HG03064 (cell line): ENCODE measurements around the gene ATOH8.

Experiments
- ATAC-seq: cut with Tn5 transposase; IDR thresholded peaks from one replicate; pipeline ENCODE4 v1.9.1; 2021; ENCODE audit warnings: low read depth; ENCODE audit not compliant: unreplicated experiment

The ATOH8 gene

DNA sequence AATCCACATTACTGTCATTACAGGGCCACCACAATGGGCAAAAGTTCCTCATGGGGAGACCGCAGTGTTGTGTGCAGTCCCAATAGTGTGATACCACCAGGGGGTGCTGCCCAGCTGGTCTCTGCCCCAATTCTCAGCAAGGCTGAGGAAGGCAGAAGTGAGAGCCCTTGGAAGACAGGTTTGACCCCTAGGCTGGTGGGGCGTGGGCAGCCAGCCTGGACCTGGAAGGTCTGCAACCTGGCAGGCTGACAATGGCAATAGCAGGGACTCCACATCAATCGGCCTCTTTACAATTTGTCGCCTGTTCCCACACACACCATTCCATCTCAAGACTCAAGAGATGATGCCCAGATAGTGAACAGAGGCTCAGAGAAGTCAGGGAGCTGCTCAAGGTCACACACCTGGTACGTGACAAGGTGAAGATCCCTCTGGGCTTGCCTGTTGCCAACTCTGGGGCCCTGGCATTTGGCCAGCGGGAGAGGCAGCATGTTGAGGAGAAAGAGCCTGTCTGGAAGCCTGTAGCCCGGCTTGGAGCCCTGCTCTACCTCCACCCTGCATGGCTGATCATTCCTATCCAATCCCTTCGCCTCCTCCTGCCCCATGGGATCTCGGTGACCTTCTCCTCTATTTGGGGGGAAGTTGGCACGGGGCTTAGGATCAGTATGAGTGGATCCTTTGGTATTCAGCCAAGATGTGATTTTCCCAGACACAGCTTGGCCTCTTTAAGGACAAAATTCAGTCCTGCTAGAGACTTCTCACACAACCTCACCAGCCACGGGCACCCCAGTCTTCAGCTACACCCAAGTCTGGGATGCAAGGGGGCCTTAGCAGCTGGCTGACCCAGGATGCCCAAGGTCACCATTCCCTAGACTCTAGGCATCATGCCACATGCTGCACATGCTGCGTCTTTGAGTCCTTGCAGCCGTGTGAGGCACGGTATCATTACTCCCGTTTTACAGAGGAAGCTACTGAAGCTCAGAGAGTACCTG is 2.9 kb upstream of the ATOH8 start:
- no peak for ATAC-seq

DNA sequence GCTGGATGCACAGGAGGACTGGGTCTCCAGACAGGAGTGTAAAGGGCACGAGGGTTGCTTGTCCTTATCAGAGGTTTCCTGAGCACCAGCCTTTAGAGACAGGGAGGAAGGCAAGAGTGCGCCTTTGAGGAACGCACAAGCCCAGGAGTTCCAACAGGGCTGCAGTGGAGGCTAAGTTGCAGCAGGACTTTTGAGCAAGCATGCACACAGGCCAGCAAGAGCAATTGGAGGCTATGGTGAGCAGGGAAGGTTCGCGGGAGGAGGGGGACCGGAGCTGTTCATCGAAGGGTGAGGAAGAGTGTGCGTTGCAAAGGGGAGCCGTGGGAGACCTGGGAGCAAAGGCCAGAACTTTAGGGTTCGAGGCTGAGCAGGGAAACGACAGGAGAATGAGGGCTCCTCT is 2.2 kb upstream of the ATOH8 start:
- no peak for ATAC-seq

DNA sequence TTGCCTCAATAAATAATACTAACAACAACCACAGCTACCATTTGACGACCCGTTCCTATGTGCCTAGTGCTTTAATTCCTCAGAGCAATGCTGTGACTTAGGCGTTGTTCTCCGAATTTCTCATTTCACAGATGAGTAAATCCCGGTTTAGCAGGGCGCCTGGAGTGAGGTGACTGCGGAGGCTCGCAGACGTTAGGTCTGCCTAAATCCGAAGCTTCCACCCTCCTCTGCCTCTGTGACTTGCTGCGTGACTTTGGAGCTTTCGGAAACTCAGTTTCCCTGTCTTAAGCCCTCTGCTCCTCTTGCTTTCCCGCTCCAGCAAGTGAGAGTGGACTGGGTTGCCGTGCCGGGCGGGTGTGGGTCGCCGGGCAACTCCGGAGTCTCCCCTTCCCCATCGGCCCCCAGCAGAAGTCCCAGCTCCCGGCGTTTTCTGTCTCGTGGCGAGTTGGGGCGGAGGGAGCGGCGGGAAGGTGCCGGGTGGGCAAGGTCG is 711 bp upstream of the ATOH8 start:
- ATAC-seq = no peak

DNA sequence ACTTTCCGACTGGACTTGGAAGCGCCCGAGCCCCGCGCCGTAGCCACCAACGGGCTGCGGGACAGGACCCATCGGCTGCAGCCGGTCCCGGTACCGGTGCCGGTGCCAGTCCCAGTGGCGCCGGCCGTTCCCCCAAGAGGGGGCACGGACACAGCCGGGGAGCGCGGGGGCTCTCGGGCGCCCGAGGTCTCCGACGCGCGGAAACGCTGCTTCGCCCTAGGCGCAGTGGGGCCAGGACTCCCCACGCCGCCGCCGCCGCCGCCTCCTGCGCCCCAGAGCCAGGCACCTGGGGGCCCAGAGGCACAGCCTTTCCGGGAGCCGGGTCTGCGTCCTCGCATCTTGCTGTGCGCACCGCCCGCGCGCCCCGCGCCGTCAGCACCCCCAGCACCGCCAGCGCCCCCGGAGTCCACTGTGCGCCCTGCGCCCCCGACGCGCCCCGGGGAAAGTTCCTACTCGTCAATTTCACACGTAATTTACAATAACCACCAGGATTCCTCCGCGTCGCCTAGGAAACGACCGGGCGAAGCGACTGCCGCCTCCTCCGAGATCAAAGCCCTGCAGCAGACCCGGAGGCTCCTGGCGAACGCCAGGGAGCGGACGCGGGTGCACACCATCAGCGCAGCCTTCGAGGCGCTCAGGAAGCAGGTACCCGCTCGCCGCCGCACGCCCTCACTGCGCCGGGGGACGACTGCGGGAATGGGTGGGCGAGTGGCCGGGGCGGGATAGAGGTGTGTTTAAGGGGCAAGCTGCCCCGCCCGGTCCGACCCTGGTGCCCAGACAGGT is 713 bp downstream of the ATOH8 start:
- ATAC-seq = no peak

DNA sequence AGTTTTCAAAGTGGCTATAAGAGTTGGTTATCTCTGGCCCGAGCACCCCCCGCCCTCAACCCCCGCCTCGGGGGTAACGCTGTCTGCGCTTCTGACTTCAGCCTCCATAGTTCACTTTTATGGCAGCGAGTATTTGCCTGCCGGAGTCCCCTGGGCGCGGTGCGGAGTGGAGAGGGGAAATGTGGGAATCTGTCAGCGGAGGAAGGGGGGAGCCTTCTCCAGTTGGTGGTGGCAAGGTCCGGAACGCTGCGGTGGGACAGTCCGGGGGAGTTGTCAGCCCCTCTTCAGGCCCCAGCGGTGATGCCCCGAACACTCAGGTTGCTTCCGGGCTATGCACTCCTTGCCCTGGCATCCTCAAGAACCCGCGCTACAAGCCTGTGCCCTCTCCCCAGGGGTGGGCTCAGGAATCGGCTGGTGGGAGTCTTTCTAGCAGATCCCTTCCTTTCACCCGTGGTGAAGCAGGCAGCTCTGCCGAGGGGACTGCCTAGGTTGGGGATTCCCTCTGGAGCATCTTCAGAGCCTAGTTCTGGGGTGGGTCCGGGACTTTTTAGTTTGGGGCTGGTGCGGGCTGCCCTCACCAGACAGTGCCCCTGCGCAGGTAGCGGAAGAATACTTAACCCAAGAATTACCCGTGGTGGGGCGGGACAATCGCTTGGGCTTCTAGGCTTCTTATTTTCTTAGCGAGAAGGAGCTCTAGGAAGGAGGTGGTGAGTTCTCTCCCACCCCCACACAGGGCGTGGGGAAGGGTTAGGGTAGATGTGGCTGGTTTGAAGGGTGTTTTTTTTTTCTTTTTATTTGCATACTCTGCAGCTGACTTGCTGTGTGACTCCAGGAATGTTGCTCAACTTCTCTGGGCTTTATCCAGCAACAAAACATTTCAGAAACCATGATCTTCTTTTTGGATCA is 1.6 kb downstream of the ATOH8 start:
- no peak for ATAC-seq

DNA sequence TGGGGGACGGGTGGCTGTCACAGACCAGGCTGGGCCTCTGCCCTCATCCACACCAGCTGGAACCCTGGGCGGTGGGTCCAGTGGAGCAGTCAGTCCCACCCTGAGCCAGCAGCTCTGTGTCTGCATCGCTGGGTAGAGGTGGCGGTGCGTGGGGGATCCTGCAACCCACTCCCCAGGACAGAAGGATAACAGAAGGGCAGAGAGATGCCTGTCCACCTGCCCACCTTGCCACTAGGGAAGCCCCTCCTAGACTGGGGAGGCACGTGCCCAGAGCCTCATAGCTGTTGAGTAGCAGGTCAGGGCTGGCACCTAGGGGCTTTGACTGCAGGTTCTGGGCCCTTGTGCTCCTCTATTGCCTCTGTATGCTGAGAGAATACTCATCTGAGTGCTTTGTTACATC is 2.4 kb downstream of the ATOH8 start:
- ATAC-seq = no peak

DNA sequence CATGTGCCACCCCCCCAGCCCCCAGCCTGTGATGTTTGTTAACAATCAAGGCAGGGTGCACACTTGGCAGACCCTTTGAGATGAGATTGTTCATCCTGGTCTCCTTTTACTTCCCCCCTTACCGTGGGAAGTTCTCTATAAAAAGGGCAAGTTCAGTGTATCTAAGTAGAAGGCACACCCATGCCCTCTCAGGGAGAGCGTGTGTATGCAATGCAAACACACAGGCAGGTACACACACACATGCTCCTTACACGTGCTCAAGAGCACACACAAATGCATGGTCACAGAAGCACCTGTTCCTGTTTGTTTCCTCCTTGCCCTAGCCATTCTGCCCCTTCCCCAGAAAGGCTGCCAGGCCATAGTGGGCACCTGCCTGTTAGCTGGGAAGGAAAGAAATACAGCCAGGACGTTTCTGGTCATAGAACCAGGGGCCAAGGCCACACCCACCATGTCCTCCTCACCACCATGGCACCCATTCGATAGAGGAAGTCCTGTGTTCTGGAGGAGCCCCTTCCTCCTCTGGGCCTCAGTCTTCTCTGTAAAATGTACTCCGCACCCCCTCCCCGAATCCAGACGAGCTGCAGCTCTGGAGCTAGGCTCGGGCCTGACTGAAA is 3.1 kb downstream of the ATOH8 start:
- ATAC-seq = no peak

DNA sequence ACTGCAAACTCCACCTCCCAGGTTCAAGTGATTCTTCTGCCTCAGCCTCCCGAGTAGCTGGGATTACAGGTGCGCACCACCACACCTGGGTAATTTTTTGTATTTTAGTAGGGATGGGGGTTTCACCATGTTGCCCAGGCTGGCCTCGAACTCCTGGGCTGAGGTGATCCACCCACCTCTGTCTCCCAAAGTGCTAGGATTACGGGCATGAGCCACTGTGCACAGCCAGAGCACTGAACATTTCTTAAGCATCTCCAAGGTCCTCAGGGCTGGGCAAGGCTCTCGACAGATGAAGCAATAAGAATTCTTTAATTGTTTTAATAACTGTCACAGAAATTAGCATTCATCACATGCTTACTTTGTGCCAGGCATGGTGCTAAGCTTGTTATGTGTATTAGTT is 4.1 kb downstream of the ATOH8 start:
- no peak for ATAC-seq

DNA sequence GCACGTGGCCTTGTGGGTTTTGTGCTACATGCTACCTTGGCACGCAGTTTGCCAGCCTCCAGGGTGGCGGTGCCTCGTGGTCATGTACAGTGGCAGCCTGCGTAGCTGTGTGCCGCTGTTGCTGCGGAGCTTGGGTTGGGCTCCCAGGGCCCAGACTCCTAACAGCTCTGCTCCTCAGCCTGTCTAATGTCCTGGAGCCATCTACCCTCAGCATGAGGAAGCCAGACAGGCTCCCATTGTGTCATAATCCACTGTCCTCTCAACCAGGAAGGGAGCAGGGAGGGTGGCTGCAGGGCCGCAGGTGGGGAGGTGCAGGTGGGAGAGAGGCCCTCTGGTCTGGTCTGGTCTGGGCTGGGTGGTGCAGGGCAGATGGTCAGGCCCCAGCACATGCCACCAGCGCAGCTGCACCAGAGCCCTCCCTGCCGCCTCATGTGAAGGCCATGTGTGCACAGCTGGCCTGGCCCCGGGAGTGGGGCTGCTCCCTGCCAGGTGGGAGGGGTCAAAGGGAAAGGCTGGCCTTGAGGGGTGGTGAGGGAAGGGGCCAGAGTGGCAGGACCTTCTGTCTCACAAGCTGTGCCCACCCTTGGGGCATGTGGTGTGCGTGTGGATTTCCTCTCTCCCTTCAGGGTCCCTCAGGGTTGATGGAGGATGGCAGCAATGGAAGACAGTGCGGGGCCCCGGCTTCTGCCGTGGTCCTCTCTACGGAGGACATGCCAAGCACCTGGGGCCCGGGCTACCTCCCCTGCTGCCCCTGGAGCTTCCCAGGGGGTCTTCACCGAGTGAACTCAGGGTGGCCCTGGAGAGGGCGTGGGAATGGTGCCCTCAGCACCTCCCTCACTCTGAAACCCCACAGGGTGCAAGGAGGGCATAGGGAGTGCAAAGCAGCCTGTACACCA is 4.8 kb downstream of the ATOH8 start:
- ATAC-seq = no peak

DNA sequence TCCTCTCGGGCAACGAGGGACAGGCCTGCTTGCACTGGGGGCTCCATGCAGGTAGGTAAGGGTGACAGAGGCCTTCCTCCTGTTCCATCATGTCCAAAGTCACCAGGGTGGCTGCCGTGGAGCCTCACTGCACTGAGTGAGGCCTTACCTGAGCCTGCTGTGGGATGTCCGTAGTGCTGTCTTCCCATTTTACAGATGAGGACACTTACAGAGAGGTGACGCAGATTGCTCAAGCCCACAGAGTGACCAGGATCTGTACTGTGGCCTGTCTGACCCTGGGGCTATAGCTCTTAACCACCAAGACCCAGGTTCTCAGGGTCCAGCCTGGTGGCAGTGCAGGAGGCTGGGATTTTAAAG is 5.4 kb downstream of the ATOH8 start:
- no peak for ATAC-seq

DNA sequence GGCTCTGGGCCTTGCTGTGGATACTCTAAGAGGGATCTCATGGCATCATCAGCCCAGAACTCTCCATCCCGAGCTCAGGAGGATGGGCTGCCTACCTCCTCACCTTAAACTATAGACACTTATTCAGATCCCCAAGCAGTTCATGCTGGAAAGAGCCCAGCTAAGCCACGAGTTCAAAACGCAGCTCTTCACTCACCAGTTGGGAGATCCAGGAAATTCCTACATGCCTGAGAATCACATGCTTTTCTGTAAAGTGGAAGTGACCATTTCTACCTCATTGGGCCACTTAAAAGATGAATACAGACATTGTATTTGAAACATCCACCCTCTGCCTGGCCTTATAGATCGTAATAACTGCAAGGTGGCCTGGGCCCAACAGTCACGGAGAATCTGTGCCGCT is 6.6 kb downstream of the ATOH8 start:
- ATAC-seq = no peak

DNA sequence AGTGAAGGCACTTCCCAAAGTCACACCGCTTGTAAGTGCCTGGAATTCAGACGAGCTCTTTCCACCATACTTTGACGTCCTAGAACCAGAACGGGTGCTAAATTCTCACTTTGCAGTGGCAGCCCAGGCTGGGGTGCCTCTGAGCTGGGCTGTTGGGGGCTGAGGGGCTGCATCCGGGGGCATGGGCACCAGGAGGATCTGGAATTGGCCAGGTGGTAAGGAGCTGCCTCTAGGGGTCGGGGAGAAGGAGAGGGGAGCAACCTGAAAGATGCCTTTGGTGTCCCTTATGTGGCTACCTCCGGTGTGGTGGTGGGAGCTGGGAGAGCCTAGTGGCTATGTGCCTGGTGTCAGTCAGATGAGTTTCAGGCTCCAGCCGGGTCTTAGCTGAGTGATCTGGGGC is 7.1 kb downstream of the ATOH8 start:
- no peak for ATAC-seq

DNA sequence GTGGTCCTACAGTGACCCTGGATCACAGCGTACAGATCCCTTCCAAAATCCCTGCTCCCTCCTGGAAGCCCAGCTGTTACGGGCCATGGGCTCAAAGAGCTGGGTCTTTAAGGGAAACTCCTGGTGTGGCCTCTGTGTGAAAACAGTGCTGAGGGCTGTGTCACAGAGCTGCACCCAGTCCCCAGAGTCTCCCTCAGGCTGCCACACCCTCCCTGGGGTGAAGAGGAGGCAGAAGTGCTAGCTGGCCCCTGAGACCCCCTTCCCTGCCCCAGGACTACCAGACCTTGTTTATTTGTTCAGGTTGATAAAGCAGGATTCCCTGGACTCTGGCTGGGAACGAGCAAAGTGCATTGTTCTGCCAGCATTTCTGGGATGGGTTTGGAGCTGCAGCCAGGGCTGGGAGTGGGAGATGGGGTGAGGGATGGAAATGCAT is 7.7 kb downstream of the ATOH8 start:
- no peak for ATAC-seq

DNA sequence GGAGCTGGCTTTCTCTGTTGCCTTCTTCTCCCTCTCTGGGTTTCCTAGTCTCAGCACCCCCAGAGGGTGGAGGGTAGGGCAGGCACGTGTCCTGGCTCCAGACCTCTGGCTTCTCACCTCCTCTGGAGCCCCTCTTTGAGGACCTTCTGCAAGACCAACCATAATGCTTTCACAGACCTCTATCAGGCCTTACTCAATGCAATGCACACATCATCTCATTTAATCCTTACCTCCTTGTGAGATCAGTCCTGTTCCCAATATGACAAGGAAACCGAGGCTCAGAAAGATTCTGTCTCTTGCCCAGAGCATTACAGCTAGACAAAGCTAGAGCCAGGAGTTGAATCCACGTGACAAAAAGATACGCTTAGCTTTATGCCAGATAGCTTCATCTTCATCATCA is 8.2 kb downstream of the ATOH8 start:
- no peak for ATAC-seq

DNA sequence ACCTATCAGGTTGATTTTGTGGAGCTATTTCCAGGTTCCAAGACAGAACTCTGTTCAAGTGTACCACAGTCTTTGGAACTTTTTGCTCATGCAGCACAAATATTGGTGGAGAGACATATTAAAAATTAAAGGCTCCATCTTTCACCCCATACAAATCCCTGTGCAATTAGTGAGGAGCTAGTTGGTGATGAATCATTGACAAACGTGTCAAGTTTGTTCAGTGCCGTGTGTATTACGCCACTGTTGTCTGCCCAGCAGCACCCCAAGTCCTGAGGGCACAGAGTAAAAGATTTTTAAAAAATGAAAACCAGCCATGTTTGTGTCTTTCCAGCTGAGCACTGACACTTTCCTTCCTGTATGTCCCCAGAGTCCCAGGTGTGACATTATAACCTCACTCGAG is 9.3 kb downstream of the ATOH8 start:
- no peak for ATAC-seq

DNA sequence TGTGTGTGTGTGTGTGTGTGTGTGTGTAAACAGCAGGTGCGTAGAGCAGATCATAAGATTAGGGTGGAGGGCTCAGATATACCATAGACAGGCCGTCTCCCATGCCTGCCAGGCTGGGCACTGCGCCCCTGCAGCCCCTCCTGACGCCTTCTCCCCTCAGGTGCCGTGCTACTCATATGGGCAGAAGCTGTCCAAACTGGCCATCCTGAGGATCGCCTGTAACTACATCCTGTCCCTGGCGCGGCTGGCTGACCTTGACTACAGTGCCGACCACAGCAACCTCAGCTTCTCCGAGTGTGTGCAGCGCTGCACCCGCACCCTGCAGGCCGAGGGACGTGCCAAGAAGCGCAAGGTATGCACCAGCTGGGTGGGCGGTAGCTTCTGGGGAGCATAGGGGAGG is 10.0 kb downstream of the ATOH8 start:
- no peak for ATAC-seq

DNA sequence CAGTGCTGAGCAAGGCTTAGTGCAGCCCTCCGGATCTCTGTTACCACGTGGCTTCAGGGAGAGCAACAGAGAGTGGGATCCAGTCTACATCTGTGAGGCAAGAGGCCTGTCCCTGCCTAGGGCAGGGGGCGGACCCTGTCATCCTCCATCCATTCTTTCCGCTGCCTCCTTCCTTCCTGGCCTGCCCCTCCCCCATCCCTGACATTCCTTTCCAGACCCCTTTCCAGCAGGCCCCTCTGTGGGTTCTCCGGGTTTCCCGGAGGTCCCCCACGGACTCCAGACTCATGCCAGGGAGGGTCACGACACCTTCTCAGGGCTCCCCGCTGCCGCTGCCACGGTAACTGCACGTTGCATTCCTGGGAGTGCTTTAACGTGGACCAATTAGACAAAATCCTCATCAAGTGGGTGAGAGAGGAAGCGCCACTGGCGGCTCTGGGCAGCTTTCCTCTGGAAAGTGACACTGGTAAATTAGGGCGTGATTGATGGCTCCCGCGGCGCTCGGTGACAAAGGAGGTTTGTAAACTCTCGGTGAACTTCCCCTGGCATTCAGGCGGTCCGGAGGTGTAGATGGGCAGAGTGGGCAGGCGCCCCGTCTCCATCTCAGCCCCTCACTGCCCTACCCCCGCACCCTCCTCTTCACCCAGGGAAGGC is 11.4 kb downstream of the ATOH8 start:
- ATAC-seq = no peak

DNA sequence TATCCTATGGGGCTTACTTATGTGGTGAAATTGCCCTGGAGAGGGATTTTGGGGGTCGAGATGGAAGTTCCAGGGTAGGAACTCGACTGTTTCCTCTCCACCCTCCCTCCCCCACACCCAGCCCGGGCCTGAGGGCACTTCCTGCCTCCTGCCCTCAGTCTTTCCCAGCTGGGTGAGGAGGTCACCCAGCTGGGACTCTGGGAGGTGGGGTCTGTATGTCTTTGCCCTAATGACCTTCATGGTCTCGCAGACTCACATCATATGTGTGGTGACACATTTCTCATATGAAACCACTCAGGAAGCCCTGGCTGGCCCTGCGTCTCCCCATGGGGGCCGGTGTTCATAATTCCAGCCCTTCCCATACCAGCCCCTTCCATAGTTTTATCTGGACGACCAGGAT is 12.4 kb downstream of the ATOH8 start:
- no peak for ATAC-seq
